CD14-positive monocyte (primary cell): ENCODE results near the gene OTC. TPM values are rescaled to one million over a fixed set of nuclear protein-coding genes. Genes with fewer than 3 reads are reported as not detected.

Experiments used
- DNase-seq, 3 donors: peaks; one replicate each; pipeline ENCODE4 v3.0.0-alpha.2; 2011 to 2022
- H2AFZ ChIP-seq: 2 replicates; pipeline ENCODE4 v1.6.0; 2012; ENCODE audit warnings: mild to moderate bottlenecking, low read depth, low read length, inconsistent platforms; ENCODE audit not compliant: insufficient read depth, poor library complexity, severe bottlenecking
- H3K27ac ChIP-seq, 2 donors: 1 replicate in 1 of 2; 2 replicates in 1 of 2; pipeline ENCODE4 v1.5.1; 2012 to 2013; ENCODE audit warnings: low read length in 2 of 2, control low read depth in 1 of 2, inconsistent platforms in 1 of 2, low read depth in 1 of 2, mild to moderate bottlenecking in 1 of 2
- H3K27me3 ChIP-seq, 2 donors: one replicate each; pipeline versions ENCODE4 v1.6.0 to v1.6.1; 2011 to 2013; ENCODE audit warnings: low read length in 2 of 2; ENCODE audit not compliant: control insufficient read depth in 2 of 2, insufficient read depth in 2 of 2
- H3K36me3 ChIP-seq, 2 donors: replicated peaks in 1 of 2; 1 replicate in 1 of 2; 2 replicates in 1 of 2; pipeline versions ENCODE4 v1.5.1 to v1.6.1; 2012 to 2013; ENCODE audit warnings: low read length in 2 of 2, control low read depth in 1 of 2, inconsistent platforms in 1 of 2, mild to moderate bottlenecking in 1 of 2; ENCODE audit not compliant: insufficient read depth in 2 of 2, control insufficient read depth in 1 of 2
- H3K4me1 ChIP-seq, 2 donors: 1 replicate in 1 of 2; 2 replicates in 1 of 2; pipeline versions ENCODE4 v1.5.1 to v1.6.1; 2012 to 2013; ENCODE audit warnings: low read length in 2 of 2, control low read depth in 1 of 2, inconsistent platforms in 1 of 2, mild to moderate bottlenecking in 1 of 2, moderate library complexity in 1 of 2; ENCODE audit not compliant: insufficient read depth in 2 of 2, control insufficient read depth in 1 of 2
- H3K4me2 ChIP-seq: replicated peaks from 2 replicates; pipeline ENCODE3; 2012; ENCODE audit warnings: low read length, moderate library complexity, mild to moderate bottlenecking; ENCODE audit not compliant: poor library complexity, severe bottlenecking; ENCODE audit errors: extremely low read depth
- H3K4me3 ChIP-seq, 3 experiments: fragments of 200-600 bp in 1 of 3; sonication (generic) in 1 of 3; replicated peaks in 1 of 3; 1 replicate in 2 of 3; 2 replicates in 1 of 3; pipeline ENCODE4 v1.5.1; 2011 to 2013; ENCODE audit warnings: low read length in 3 of 3, mild to moderate bottlenecking in 3 of 3, control low read depth in 2 of 3, low read depth in 2 of 3, inconsistent platforms in 1 of 3, moderate library complexity in 1 of 3
- H3K79me2 ChIP-seq: 2 replicates; pipeline ENCODE4 v1.6.0; 2012; ENCODE audit warnings: mild to moderate bottlenecking, control low read depth, inconsistent platforms, low read length, moderate library complexity; ENCODE audit not compliant: insufficient read depth
- H3K9ac ChIP-seq: 2 replicates; pipeline ENCODE4 v1.6.0; 2017; ENCODE audit warnings: low read length, mild to moderate bottlenecking; ENCODE audit not compliant: insufficient read depth, poor library complexity, severe bottlenecking
- H3K9me3 ChIP-seq, 2 donors: replicated peaks in 1 of 2; 1 replicate in 1 of 2; 2 replicates in 1 of 2; pipeline versions ENCODE4 v1.5.1 to v1.6.1; 2012 to 2013; ENCODE audit warnings: low read length in 2 of 2, control low read depth in 1 of 2; ENCODE audit not compliant: control insufficient read depth in 1 of 2, insufficient read depth in 1 of 2
- H4K20me1 ChIP-seq: 2 replicates; pipeline ENCODE4 v1.6.0; 2012; ENCODE audit warnings: mild to moderate bottlenecking, low read length, control low read depth, moderate library complexity; ENCODE audit not compliant: insufficient read depth
- H3K27ac Mint-ChIP-seq, 7 donors: one replicate each; pipeline ENCODE4 v1.8.0; 2020; ENCODE audit warnings: mild to moderate bottlenecking in 7 of 7, mixed read lengths in 7 of 7, moderate library complexity in 6 of 7, inconsistent platforms in 2 of 7
- H3K27me3 Mint-ChIP-seq, 3 donors: one replicate each; pipeline ENCODE4 v1.8.0; 2021 to 2022; ENCODE audit warnings: low read depth in 3 of 3, mild to moderate bottlenecking in 3 of 3, mixed read lengths in 3 of 3, moderate library complexity in 3 of 3, inconsistent platforms in 1 of 3
- H3K36me3 Mint-ChIP-seq, 2 donors: one replicate each; pipeline ENCODE4 v1.8.0; 2020; ENCODE audit warnings: mixed read lengths in 2 of 2, inconsistent platforms in 1 of 2, mild to moderate bottlenecking in 1 of 2
- H3K4me1 Mint-ChIP-seq: one replicate; pipeline ENCODE4 v1.8.0; 2020; ENCODE audit warnings: mild to moderate bottlenecking, mixed read lengths
- H3K4me3 Mint-ChIP-seq, 2 donors: one replicate each; pipeline ENCODE4 v1.8.0; 2020; ENCODE audit warnings: mild to moderate bottlenecking in 2 of 2, mixed read lengths in 2 of 2, moderate library complexity in 1 of 2
- H3K9me3 Mint-ChIP-seq, 7 donors: one replicate each; pipeline ENCODE4 v1.8.0; 2020 to 2022; ENCODE audit warnings: mixed read lengths in 7 of 7, mild to moderate bottlenecking in 6 of 7, moderate library complexity in 6 of 7, inconsistent platforms in 2 of 7
- WGBS: methylation state at CpG from one replicate; pipeline ENCODE4 v1.1.5; 2013; ENCODE audit warnings: missing lambda C conversion rate; ENCODE audit not compliant: insufficient coverage; 5-methylcytosine and 5-hydroxymethylcytosine counted together
- intact Hi-C, 2 donors: fragments of 100-400 bp; cut with micrococcal nuclease; formaldehyde crosslinking; loops; one replicate each; pipeline versions ENCODE4 v1.15.0 to v1.15.1; 2023
- polyA plus RNA-seq, 3 donors: library from polyadenylated mRNA; depleted of rRNA in 1 of 3; unstranded in 2 of 3; stranded (reverse) in 1 of 3; fragments of 300-500 nt in 2 of 3; fragments of >200 nt in 1 of 3; fragmentation: Illumina TruSeq in 2 of 3; gene quantifications; 1 replicate in 2 of 3; 2 replicates in 1 of 3; pipeline ENCODE4 v1.2.3, GENCODE V29; 2012 to 2021
- TF ChIP-seq, protein P1 (sequence below): fragments of 200-600 bp; IDR thresholded peaks from one replicate; pipeline ENCODE4 v1.8.0; 2022; ENCODE audit warnings: antibody characterized with exemption, mild to moderate bottlenecking

The OTC gene
- polyA plus RNA-seq, 3 donors: not detected

DNA sequence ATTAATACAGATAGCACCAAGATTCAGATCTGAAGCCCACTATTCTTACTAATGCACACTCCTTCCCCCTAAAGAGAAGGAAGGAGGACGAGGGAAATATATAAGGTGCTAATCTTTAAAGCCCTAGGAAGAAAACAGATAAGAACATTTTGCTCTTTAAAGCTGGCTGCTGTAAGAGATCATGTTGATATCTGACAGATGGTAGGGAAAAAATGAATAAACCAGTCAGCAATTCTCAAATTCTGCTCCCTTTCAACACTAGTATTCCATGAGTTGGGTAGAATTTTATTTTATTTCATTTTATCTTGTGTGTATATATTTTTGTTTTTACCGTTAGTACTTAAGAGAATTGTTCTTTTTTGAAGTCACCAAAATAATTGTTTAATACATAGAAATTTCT, 19.2 kb downstream of the OTC start:
- intact Hi-C loops: no loop called here
- no peak overlapping the region for H3K4me3 Mint-ChIP-seq
- no peaks in the 10 kb centered on the region for H3K79me2 ChIP-seq
- no peaks in the 10 kb centered on the region for H4K20me1 ChIP-seq
- H3K4me1 Mint-ChIP-seq: peaks cover 1% of the 10 kb centered on the region
- no peak for DNase-seq
- H3K36me3 ChIP-seq: no peaks in the 10 kb centered on the region
- H3K27ac Mint-ChIP-seq: no peak overlapping the region
- peaks cover 0 to 2% of the 10 kb centered on the region in 2 donors for H3K4me1 ChIP-seq
- H3K27ac ChIP-seq: no peak overlapping the region
- no peak overlapping the region for H2AFZ ChIP-seq
- no peak overlapping the region for H3K9ac ChIP-seq
- no peak overlapping the region for H3K4me3 ChIP-seq
- WGBS: no CpG with 5 or more reads among the region's 2 CpGs
- TF ChIP-seq, protein P1, sequence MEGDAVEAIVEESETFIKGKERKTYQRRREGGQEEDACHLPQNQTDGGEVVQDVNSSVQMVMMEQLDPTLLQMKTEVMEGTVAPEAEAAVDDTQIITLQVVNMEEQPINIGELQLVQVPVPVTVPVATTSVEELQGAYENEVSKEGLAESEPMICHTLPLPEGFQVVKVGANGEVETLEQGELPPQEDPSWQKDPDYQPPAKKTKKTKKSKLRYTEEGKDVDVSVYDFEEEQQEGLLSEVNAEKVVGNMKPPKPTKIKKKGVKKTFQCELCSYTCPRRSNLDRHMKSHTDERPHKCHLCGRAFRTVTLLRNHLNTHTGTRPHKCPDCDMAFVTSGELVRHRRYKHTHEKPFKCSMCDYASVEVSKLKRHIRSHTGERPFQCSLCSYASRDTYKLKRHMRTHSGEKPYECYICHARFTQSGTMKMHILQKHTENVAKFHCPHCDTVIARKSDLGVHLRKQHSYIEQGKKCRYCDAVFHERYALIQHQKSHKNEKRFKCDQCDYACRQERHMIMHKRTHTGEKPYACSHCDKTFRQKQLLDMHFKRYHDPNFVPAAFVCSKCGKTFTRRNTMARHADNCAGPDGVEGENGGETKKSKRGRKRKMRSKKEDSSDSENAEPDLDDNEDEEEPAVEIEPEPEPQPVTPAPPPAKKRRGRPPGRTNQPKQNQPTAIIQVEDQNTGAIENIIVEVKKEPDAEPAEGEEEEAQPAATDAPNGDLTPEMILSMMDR: no peak
- no peaks in the 10 kb centered on the region for H3K9me3 ChIP-seq
- H3K4me2 ChIP-seq: no peak overlapping the region
- H3K27me3 Mint-ChIP-seq: peaks cover 0 to 4% (median 3%) of the 10 kb centered on the region in 3 donors
- H3K36me3 Mint-ChIP-seq: no peaks in the 10 kb centered on the region
- no peaks in the 10 kb centered on the region for H3K9me3 Mint-ChIP-seq
- no peaks in the 10 kb centered on the region for H3K27me3 ChIP-seq

DNA sequence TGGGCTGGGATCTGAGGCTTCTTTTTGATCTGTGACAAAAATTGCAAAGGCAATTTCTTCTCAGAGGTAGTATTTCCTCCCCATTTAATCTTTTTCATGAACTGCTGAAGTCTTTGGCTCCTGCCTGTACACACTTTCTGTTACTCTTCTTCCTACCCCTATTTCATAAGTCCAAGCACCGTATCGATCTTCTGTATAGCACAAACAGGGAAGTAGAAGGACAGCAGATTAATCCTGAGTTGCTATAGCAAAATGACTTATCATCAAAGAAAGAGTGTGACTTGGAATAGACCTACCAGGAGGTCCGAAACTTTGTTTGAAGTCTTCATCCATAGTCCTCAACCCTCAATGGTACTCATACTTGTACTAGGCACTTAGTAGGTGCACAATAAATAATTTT, 22.0 kb downstream of the OTC start:
- Histone ChIP-seq H3K4me3 (no peak overlapping the region), H2AFZ (no peak overlapping the region), H4K20me1 (no peaks in the 10 kb centered on the region), H3K9me3 (no peaks in the 10 kb centered on the region), H3K4me1 (peaks cover 5 to 6% of the 10 kb centered on the region in 2 donors), H3K9ac (no peak overlapping the region), H3K27ac (no peak overlapping the region), H3K4me2 (no peak overlapping the region), H3K27me3 (no peaks in the 10 kb centered on the region), H3K36me3 (no peaks in the 10 kb centered on the region), H3K79me2 (no peaks in the 10 kb centered on the region)
- peaks cover 0 to 3% (median 2%) of the 10 kb centered on the region in 3 donors for H3K27me3 Mint-ChIP-seq
- H3K9me3 Mint-ChIP-seq: no peaks in the 10 kb centered on the region
- H3K4me1 Mint-ChIP-seq: peaks cover 7% of the 10 kb centered on the region
- no peak for DNase-seq
- WGBS: no CpG with 5 or more reads among the region's 3 CpGs
- no peak overlapping the region for H3K27ac Mint-ChIP-seq
- intact Hi-C loops: no loop called here
- H3K4me3 Mint-ChIP-seq: no peak overlapping the region
- TF ChIP-seq, protein P1: no peak
- H3K36me3 Mint-ChIP-seq: no peaks in the 10 kb centered on the region
